C4-2B (cell line): ENCODE data around the gene ALOX15B.

Experiments used
- H3K27ac ChIP-seq: fragments of 450-650 bp; 2 replicates; pipeline ENCODE4 v1.5.1; 2017
- CTCF ChIP-seq: fragments of 450-650 bp; conservative IDR thresholded peaks from 2 replicates; pipeline ENCODE4 v1.5.1; 2017; ENCODE audit warnings: mild to moderate bottlenecking
- ZFX ChIP-seq: fragments of 450-650 bp; IDR thresholded peaks from 2 replicates; pipeline ENCODE4 v1.6.1; 2017

The ALOX15B gene

GRCh38 chr17:8015957-8016631, 22.8 kb upstream of the ALOX15B start:
- H3K27ac ChIP-seq = no peak overlapping the region
- TF ChIP-seq ZFX = no peak
- no peak for TF ChIP-seq CTCF

- peak overlapping the region; percentile 52 for H3K27ac ChIP-seq
- no peak for TF ChIP-seq ZFX
- peak; percentile 80 for TF ChIP-seq CTCF
Measured at GRCh38 chr17:8016632-8017424, 22.0 kb upstream of the ALOX15B start.

- H3K27ac ChIP-seq = no peak overlapping the region
- TF ChIP-seq ZFX = no peak
- no peak for TF ChIP-seq CTCF
Measured at GRCh38 chr17:8018436-8018835, 20.4 kb upstream of the ALOX15B start.

- 0 out of 2 replicates have a peak overlapping the region, but pooled peaks have one; percentile 1 for H3K27ac ChIP-seq
- no peak for TF ChIP-seq ZFX
- TF ChIP-seq CTCF = no peak
Measured at GRCh38 chr17:8019166-8019565, 19.7 kb upstream of the ALOX15B start.

GRCh38 chr17:8019665-8020650, 18.9 kb upstream of the ALOX15B start:
- H3K27ac ChIP-seq = 0 out of 2 replicates have a peak overlapping the region, but pooled peaks have one; percentile 1

More at GRCh38 chr17:8019665-8020650, 18.9 kb upstream of the ALOX15B start:
- TF ChIP-seq CTCF (no peak), ZFX (no peak)
